ENCODE results near the gene CSRP1. TPM values are rescaled to one million over a fixed set of nuclear protein-coding genes. Genes with fewer than 3 reads are reported as not detected.

CSRP1 gene
- total and polyA plus RNA-seq, 9 of the 15 experiments (the other 6 are each of a cell fraction or from before 2014, with no cell fraction given), result 6.8 to 39.4 (median 23.7) TPM

GRCh38 chr1:201506557-201507359, at the start of gene CSRP1 (continued):
- no peak for TF ChIP-seq RREB1 (CRISPR knock-in tag; IDR thresholded peaks at IDR 0.05)
- peak; percentile 66; the same call in 1 of the 2 replicates for TF ChIP-seq ZNF766 (CRISPR knock-in tag; conservative IDR thresholded peaks at IDR 0.05)
- 0 out of 2 replicates have a peak, but pooled peaks have one; percentile 33 for TF ChIP-seq ZNF24 (IDR thresholded peaks at IDR 0.05)
- 0 out of 2 replicates have a peak, but pooled peaks have one; percentile 33 for TF ChIP-seq POLR2AphosphoS5 (IDR thresholded peaks at IDR 0.05; ENCODE audit: control insufficient read depth, insufficient read depth, low read depth, low read length)
- TF ChIP-seq POLR2G (IDR thresholded peaks at IDR 0.05; ENCODE audit: low read depth, low read length), result peak; percentile 95
- peak; percentile 61 for TF ChIP-seq GABPA (tag; conservative IDR thresholded peaks at IDR 0.05; ENCODE audit: low read depth)
- TF ChIP-seq, protein P1, sequence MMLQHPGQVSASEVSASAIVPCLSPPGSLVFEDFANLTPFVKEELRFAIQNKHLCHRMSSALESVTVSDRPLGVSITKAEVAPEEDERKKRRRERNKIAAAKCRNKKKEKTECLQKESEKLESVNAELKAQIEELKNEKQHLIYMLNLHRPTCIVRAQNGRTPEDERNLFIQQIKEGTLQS (IDR thresholded peaks at IDR 0.05), result peak; percentile 64
- TF ChIP-seq, protein P1 (CRISPR knock-in tag; conservative IDR thresholded peaks at IDR 0.05), result no peak
- TF ChIP-seq SRSF7 (optimal IDR thresholded peaks at IDR 0.05; ENCODE audit: low read depth, low read length), result no peak
- TF ChIP-seq, protein P2, sequence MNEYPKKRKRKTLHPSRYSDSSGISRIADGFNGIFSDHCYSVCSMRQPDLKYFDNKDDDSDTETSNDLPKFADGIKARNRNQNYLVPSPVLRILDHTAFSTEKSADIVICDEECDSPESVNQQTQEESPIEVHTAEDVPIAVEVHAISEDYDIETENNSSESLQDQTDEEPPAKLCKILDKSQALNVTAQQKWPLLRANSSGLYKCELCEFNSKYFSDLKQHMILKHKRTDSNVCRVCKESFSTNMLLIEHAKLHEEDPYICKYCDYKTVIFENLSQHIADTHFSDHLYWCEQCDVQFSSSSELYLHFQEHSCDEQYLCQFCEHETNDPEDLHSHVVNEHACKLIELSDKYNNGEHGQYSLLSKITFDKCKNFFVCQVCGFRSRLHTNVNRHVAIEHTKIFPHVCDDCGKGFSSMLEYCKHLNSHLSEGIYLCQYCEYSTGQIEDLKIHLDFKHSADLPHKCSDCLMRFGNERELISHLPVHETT (CRISPR knock-in tag; conservative IDR thresholded peaks at IDR 0.05 in 1 of 2, IDR thresholded peaks at IDR 0.05 in 1 of 2), result peak in 1 of 2 experiments; percentile 56; a peak in 1 of 4 replicates
- TF ChIP-seq CHD2 (IDR thresholded peaks at IDR 0.05; ENCODE audit: low read depth, low read length), result 0 out of 2 replicates have a peak, but pooled peaks have one; percentile 21
- no peak for TF ChIP-seq ZNF668 (CRISPR knock-in tag; IDR thresholded peaks at IDR 0.05)
- peak; percentile 62 for TF ChIP-seq RBBP5 (IDR thresholded peaks at IDR 0.05; ENCODE audit: borderline replicate concordance, insufficient read depth, low read length, poor library complexity, severe bottlenecking)
- no peak for TF ChIP-seq FOS (IDR thresholded peaks at IDR 0.05; ENCODE audit: extremely low read depth, insufficient read length)
- peak in 1 of 2 experiments; percentile 73; a peak in 1 of 4 replicates for TF ChIP-seq NONO (IDR thresholded peaks at IDR 0.05; ENCODE audit: low read depth in 2 of 2, low read length in 1 of 2)
- TF ChIP-seq PHF8 (IDR thresholded peaks at IDR 0.05; ENCODE audit: borderline replicate concordance, low read length), result peak; percentile 73; the same call in 1 of the 2 replicates
- peak; percentile 80; the same call in 1 of the 2 replicates for TF ChIP-seq BHLHE40 (IDR thresholded peaks at IDR 0.05; ENCODE audit: low read length)
- TF ChIP-seq ZNF239 (CRISPR knock-in tag; IDR thresholded peaks at IDR 0.05), result no peak
